AG04450 (cell line): ENCODE results near the gene RGL1. TPM values are rescaled to one million over a fixed set of nuclear protein-coding genes. Genes with fewer than 3 reads are reported as not detected.

Experiments
- CTCF ChIA-PET: fragments of 300-600, 350-600 bp; formaldehyde crosslinking; extraction: SDS; loops from one replicate; lab custom pipeline; 2022; ENCODE audit warnings: antibody characterized with exemption, inconsistent platforms; lab: Charles Lee
- POLR2A ChIA-PET: fragments of 350-600 bp; formaldehyde crosslinking; extraction: SDS; loops from one replicate; lab custom pipeline; 2021; ENCODE audit warnings: antibody characterized with exemption, inconsistent platforms; lab: Yijun Ruan, JAX
- DNase-seq: peaks from one replicate; pipeline ENCODE4 v3.0.0-alpha.2; 2011; ENCODE audit warnings: low read depth, low spot score
- H3K27ac ChIP-seq: one replicate; pipeline ENCODE4 v1.5.1; 2012; ENCODE audit warnings: low read depth, low read length, control low read depth
- H3K27me3 ChIP-seq: one replicate; pipeline ENCODE4 v1.6.0; 2012; ENCODE audit warnings: low read length; ENCODE audit not compliant: control insufficient read depth, insufficient read depth
- H3K4me3 ChIP-seq: 2 replicates; pipeline ENCODE4 v1.5.1; 2011; ENCODE audit warnings: mild to moderate bottlenecking, low read depth, low read length, control low read depth
- H3K9me3 ChIP-seq: 2 replicates; pipeline ENCODE4 v1.5.1; 2012; ENCODE audit warnings: low read length; ENCODE audit not compliant: control insufficient read depth, insufficient read depth
- polyA plus RNA-seq: library from polyadenylated mRNA; depleted of rRNA; stranded (reverse); fragments of >200 nt; gene quantifications from 2 replicates; pipeline ENCODE4 v1.2.3, GENCODE V29; 2011
- TF ChIP-seq, protein P1 (sequence below): IDR thresholded peaks from 2 replicates; pipeline ENCODE4 v1.5.1; 2011; ENCODE audit warnings: low read depth, low read length, control low read depth, inconsistent platforms

Gene RGL1
- polyA plus RNA-seq, 1 experiment = 11.1 TPM

DNA sequence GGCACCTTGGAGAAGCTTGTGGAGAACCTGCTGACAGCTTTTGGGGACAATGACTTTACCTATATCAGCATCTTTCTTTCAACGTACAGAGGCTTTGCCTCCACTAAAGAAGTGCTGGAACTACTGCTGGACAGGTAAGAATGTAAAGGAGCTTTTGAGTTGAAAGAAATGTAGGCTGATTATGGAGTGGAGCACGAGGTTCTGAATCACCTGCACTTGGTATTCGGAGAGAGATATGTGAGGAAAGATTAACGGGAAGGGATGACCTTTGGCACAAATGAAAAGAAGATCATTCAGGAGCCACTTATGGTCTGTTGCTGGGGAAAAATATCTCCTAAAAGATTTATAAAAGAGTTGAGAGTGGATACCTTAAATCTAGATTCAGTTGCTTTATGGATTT, 42.7 kb downstream of the RGL1 start:
- CTCF ChIA-PET = no interaction called here

GRCh38 chr1:183850852-183851251, 45.9 kb downstream of the RGL1 start:
- Histone ChIP-seq H3K27me3 (no peaks in the 10 kb centered on the region), H3K4me3 (no peak overlapping the region), H3K9me3 (no peaks in the 10 kb centered on the region), H3K27ac (no peak overlapping the region)
- TF ChIP-seq, protein P1, sequence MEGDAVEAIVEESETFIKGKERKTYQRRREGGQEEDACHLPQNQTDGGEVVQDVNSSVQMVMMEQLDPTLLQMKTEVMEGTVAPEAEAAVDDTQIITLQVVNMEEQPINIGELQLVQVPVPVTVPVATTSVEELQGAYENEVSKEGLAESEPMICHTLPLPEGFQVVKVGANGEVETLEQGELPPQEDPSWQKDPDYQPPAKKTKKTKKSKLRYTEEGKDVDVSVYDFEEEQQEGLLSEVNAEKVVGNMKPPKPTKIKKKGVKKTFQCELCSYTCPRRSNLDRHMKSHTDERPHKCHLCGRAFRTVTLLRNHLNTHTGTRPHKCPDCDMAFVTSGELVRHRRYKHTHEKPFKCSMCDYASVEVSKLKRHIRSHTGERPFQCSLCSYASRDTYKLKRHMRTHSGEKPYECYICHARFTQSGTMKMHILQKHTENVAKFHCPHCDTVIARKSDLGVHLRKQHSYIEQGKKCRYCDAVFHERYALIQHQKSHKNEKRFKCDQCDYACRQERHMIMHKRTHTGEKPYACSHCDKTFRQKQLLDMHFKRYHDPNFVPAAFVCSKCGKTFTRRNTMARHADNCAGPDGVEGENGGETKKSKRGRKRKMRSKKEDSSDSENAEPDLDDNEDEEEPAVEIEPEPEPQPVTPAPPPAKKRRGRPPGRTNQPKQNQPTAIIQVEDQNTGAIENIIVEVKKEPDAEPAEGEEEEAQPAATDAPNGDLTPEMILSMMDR = no peak
- no peak for DNase-seq
- POLR2A ChIA-PET = no interaction called here
- CTCF ChIA-PET = no interaction called here

More for the DNA sequence above, 42.7 kb downstream of the RGL1 start:
- no peaks in the 10 kb centered on the region for H3K9me3 ChIP-seq
- DNase-seq = no peak
- H3K27ac ChIP-seq = no peak overlapping the region
- TF ChIP-seq, protein P1 = no peak
- H3K27me3 ChIP-seq = no peaks in the 10 kb centered on the region
- POLR2A ChIA-PET = no interaction called here
- no peak overlapping the region for H3K4me3 ChIP-seq

- DNase-seq = no peak
- Histone ChIP-seq H3K27ac (no peak overlapping the region), H3K27me3 (no peaks in the 10 kb centered on the region), H3K4me3 (no peak overlapping the region), H3K9me3 (no peaks in the 10 kb centered on the region)
- CTCF ChIA-PET = interaction anchor here (2.3 kb wide), 1 partner anchor 204 kb away, joined by 7 read pairs; no protein-coding TSS in a partner anchor
- POLR2A ChIA-PET = no interaction called here
- TF ChIP-seq, protein P1 = no peak
Measured at GRCh38 chr1:183859119-183859518, 54.2 kb downstream of the RGL1 start.

DNA sequence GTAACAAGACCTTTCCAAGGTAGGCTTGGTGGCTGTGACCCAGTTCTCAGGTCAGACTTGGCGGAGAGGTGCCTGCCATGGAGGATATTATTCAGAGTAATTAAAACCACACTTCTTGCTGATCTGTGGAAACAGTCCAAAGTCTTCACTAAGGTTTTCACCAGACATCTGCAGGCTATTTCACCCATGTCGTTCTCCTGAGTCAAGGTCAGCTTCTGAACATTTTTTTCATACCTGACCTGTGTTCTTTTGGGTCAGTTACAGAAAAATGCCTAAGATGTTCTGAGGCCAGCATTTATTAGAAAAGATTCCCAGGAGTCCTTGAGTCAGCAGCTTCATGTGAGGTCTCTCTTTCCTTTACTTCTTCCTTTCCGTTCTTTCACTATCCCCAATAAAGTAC, 54.9 kb downstream of the RGL1 start:
- Histone ChIP-seq H3K27ac (no peak overlapping the region), H3K27me3 (no peaks in the 10 kb centered on the region), H3K4me3 (no peak overlapping the region), H3K9me3 (no peaks in the 10 kb centered on the region)
- no peak for DNase-seq
- TF ChIP-seq, protein P1 = no peak
- POLR2A ChIA-PET = no interaction called here
- CTCF ChIA-PET = no interaction called here

DNA sequence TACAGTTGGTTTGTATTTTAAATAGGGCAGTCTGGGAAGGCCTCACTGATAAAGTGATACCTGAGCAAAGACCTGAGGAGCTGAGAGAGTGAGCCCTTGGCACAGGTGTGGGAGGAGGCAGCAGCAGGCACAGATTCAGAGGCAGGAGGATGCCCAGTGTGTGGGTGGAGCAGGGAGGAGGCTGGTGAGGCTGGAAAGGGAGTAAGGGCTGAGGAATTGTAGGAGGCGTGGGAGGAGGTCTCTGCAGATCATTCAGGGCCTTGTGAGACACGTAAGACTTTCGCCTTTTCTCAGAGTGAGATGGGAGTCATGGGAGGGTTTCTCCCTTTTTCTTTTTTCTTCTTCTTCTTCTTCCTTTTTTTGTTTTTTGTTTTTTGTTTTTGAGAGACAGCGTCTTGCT, 58.0 kb downstream of the RGL1 start:
- TF ChIP-seq, protein P1 = no peak
- ChIA-PET CTCF (no interaction called here), POLR2A (no interaction called here)
- H3K27me3 ChIP-seq = no peaks in the 10 kb centered on the region
- DNase-seq = no peak
- H3K27ac ChIP-seq = no peak overlapping the region
- H3K4me3 ChIP-seq = no peak overlapping the region
- no peaks in the 10 kb centered on the region for H3K9me3 ChIP-seq
